ENCODE measurements around the gene RBFOX2.
"Not testable (repeated sequence)": the region's sequence is repeated elsewhere in the genome, so short reads cannot be mapped to it uniquely, and the experiment has no call there.

Gene RBFOX2

DNA sequence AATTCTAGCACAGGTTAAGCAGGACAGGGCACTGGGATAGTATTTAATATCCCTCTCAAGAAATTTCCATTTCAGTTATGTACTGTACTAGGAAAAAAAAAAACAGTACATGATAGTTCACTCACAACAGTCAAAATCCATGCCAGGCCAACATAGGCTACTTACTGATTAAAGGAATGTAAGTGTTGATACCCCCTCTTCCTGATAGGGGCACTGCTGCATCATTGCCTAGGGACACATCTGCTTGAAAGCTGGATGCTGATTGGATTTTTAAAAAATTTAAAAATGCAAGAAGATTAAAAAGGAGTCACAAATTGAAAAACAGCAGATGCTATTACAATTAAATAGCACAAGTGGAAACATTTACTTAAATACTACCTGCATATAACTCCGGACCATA, 267.6 kb downstream of the RBFOX2 start:
- no peak for FAIRE-seq

DNA sequence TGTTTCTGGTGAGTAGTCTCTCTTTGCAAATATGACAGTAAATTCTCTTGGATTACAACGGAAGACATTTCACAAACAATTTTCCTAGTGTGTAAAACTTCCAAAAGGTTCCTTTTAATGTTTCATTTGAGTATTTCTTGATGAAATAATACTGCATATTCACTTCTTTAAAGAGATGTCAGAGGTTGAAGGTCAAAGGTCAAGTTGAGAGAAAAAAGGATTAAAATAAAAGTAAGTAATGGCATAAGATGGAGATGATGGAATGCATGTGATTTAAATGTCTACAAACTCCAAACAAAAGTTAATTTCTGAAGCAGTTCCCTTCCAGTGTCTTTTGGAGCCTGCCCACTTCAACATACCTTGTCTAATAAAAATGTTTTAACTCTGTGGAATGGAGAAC, 270.2 kb downstream of the RBFOX2 start:
- FAIRE-seq, result no peak

DNA sequence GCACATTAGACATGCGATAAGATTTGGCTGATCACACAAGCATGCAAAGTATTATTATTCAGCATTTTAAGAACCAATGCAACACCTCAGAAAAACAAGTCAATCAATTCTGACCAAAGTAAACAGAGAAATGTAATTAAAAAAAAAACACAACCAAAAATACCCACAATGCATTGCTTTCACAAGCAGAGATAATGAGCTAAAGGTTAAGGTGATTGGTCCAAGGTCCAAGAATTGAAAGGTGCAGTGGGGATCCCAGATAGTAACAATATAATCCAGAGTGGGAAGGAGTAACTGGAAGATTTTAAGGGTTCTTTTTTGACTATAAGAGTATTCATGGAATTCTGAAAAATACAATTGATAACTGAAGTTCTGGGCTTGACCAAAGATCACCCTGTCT, 271.9 kb downstream of the RBFOX2 start:
- no peak for FAIRE-seq

DNA sequence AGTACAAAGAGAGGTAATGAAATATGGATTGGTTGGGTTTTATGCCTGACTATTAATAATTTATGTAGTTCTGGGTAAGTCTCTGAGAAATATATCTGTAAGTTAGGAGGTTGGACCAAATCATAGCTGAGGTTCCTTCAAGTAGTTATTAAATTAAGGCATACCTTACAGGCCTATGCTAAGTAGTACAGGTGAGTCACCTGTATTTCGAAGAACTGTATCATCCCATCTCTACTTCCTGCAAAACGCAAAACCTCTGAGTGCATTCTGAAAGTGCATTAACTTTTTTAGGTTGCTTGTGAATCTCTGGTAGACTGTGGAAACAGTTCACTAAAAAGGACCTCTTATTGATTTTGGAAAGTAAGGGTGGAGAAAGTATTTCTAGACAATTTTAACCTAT, 273.9 kb downstream of the RBFOX2 start:
- FAIRE-seq, result no peak

DNA sequence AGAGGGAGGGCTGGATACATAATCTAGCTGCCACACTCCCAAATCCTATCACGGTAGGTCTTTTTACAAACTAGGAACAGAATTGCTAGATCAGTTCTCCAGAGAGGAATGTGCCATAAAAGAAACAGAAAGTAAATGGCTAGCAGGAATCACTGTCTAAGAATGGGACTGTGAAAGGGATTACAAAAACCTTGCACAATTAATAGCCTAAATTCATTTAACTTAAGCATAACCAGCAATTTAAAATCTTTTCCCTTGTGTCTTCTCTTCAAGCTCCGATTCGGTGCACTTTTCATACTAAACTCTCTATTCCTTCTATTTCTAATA, 275.8 kb downstream of the RBFOX2 start:
- no peak for FAIRE-seq

DNA sequence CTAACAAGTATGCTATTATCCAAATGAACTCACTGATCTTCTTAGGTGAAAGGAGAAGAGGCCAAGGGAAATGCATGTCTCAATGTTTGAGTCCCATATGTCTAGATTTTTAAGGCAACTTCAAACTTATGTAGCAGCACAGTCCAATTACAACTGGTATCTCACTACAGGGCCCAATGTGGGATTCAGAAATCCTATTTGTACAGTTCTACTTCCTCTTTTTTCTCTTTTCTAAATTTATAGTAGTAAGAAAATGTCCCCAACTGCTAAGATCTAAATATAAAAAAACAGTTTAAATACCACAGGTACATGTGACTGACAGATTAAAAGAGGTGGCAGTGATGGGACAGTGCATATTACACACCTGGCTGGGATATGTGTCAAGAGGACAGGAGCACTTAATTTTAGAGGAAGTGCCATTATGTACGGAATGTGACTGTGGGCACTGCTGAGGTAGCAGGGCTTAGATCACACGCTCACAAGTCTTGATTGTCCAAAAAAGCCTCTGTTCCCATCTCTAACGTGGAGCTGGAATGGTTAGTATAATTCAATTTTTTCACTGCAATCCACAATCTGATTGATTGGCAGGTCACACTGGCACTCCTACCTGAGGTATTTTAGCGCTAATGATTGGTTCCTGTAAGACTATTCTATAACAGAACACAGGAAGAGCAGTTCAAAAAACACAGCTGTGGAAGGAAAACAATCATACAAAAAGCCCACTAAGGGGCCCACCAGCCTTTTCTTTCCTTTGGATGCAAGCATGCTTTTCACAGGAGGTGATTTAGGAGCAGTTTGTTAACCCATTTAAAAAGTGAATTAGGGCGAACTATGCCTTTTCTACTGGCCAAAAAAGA, 276.4 kb downstream of the RBFOX2 start:
- no peak for FAIRE-seq

DNA sequence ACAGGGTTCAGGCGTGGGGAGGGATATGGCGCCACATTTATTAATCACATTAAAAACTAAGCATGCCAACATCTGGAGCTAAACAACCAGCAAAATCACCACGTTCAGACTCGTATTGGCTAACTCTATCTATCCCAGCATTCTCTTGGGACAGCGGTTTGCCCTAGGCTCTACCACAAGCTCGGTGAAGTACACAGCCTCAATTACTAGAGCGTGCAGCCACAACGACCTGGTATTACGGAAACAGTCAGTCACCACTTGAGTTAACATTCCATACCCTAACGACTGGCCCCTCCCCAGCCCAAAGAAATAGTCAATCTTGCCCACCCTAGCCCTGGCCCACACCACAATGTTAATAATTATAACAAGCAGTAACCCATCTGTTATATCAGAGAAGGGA, 278.8 kb downstream of the RBFOX2 start:
- FAIRE-seq, result no peak

DNA sequence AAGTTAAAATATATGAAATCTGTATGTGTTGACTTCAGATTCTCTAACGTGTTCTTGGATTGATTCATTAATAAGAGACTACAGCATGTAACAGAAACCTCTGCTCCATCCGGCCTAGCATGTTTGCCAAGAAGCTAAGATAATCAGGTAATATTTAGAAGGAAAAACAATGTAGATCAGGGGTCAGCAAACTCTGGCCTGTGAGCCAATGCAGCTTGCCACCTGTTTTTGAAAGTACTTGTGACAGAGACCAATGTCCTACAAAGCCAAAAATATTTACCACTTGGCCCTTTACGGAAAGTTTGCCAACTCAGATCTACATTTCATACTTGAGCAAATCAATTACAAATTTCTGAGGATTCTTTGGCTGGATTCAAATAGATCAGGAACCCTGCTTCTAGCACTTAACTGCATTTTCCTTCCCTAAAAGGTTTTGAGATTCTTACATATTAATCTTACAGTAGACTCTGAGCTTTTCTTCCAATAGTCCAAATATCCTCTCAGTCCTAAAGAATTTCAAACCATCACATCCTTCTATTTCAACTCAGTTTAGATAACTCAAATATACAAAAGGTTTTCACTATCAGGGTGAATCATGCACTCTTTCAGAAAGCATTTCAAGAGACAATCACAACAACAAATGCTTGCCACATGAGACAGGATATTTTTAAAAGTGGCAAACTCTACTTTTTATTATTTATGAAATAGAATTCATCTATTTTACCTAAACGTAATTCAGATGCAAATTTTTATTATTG, 281.5 kb downstream of the RBFOX2 start:
- FAIRE-seq, result no peak

DNA sequence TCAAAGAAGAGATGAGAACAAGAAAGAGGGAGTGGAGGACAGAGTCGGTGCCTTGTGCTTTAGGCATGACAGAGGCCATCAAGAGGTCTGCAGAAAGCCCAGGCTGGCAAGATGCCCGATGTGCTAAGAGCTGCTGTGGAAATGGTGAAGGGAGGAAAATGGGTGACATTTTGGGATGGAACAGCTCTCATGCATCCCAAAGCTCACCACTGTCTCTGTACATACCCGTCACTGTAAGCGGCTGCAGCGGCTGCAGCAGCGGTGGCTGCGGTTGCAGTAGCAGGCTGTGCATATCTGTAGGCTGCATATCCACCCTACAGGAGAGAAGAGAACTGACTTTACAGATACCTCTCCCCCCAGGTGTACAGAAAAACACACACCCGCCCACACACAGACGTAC, 282.4 kb downstream of the RBFOX2 start:
- FAIRE-seq, result no peak

DNA sequence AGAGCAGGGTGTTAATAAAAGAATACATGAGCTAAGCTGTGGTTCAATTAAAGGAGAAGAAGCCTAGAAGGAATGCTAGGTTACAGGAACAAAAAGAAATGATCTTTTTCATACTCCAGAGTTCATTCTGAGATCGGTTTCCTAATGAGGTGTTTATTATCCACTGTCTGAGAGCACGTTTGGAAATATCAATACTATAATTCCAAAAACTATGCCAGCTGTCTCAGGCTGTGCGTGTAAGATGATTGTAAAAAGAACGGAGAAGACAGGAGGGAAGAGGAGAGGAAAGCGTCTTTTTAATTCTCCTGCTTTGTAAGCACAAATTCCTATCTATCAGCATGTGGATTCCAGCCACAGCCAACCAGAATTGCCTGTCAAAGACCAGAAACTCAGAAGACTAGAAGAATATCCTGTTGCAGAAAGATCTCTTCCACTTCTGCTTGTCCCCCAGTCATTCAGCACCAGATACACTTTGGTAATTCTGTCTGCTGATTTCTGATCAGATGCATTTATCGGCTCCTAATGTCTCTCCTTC, 285.2 kb downstream of the RBFOX2 start:
- no peak for FAIRE-seq

DNA sequence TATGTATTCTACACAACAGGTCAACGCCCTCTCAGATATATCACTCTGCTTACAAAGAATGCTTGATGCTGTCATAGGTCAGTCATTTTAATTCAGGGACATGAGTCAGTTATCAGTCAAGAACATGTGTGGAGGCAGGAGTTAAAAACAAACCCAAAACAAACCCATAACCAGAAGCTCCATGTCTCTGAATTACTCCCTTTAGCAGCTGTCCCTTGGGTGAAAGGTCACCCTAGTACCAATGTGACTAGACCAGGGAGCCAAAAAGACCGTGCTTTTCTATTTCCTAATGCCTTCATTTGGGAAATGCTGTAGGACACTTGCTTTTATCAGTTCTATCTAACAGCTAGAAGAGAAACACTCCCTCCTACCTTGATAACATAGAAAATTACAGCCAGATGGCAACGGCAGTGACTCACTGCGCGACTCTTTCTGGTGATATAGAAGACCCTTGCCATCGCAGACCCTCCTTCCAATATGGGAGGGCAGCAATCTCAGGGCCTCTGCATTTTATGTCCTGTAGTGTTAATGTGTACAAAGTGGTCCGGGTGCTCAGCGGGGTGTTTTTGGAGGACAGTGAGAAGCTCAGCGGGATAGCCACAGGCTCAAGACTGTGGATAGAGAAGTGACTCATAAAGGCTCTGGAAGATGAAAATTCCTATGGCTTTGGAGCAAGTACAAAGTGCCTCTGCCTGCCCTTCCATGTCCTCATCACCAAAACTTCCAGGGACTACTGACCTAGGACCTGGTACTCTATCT, 286.1 kb downstream of the RBFOX2 start:
- no peak for FAIRE-seq

DNA sequence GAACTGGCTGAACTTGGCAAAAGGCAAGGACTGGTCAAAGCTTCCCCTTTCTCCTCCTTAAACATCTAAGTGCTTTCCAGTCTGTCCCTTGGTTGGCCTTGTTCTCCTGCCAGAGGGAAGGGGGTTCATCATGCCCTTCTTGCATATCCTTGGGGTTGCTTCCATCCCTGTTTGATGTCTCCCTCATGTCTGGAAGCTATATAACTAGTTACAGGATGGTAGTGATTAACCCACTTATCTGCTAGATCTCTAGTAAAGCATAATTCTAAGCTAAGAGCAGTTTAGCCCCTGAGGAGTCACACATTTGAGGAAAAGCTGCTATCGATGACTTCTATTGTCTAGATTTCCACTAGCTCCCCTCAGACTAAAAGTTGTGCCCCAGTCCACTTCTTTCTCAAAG, 288.0 kb downstream of the RBFOX2 start:
- FAIRE-seq, result no peak

DNA sequence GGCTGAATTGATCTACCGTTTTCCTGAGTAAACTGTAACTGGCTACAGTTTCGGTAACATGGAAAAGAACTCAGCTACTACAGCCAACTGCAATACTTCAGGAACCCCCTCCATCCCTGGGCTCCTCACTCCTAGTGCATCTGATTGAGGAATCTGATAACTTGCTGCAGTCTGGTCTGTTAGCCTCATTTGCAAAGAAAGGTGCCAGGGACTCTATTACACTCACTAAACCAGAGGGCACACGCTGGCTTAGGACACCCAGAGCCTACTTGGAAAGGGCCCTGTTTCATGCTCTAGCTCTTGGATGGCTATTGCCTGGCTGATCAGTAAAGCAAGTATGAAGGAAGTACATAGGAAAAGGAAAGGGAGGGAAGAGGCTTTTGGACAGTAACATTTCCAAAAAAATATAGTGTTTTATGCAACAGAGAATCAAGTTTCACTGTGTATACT, 288.7 kb downstream of the RBFOX2 start:
- FAIRE-seq, result no peak

DNA sequence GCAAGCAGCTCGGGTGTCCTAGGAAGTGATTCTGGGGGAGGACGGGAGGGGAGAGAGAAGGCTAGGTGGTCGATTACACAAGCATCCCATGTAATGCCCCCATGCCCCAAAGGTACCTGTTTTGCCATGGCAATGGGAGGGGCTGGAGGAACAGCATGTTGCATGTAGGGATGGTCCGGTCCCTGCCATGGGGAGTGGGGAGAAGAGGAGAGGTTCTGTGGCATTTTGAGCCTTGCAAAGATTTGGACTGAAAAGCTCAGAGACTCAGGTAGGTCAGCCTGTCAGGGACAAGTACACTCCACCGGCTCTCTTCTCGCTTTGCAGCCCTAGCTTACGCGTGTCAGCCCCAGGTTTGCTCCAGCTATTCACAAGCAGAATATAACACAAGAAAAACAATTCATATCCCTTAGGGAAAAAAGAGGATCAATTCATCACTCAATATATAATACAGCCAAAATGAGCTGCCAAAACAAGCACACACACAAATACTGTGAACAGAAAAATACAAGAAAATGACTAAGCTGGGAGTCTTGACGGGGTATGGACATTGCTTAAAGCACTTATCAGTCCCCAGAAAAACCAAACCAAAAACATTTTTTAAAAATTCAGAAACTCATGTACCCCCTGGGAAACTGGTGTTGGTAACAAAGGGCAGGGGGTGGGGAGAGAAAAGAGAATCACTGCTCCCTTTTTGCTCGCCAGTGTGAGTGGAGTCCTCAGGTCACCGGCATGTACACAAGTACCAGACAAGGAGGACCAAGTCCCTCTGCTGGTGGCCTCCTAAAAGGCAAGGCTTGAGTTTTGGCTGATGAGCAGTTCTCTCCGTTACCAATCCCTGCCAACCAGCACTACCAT, 289.3 kb downstream of the RBFOX2 start:
- no peak for FAIRE-seq

DNA sequence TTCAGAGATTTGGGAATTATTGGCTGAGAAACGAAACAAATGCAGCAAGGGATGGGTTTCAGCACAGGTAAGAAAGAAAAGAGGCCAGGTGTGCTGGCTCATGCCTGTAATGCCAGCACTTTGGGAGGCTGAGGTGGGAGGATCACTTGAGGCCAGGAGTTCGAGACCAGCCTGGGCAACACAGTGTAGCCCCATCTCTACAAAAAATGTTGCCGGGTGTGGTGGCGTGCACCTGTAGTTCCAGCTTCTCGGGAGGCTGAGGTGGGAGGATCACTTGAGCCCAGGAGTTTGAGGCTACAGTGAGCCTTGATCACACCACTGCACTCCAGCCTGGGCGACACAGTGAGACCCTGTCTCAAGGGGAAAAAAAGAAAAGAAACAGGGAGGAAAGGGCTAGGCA, 290.7 kb downstream of the RBFOX2 start:
- not testable (repeated sequence) for FAIRE-seq

DNA sequence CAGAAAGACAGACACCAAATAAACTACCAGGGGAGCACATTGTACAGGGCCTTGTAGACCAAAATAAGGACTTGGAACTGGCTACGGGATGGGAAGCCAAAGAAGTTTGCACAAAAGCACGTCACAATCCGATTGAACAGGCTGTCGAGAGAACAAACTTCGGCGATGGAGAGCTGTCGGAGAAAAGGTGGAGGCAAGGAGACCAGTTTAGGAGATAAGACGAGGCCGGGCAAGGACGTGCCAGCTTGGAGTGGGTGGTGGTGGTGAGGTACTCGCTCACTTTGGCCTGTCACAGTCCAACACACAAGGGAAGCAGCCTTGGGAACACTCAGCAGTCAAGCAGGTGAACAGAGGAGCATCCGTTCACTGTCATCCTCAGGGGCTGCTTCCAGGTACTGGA, 291.9 kb downstream of the RBFOX2 start:
- FAIRE-seq, result no peak

DNA sequence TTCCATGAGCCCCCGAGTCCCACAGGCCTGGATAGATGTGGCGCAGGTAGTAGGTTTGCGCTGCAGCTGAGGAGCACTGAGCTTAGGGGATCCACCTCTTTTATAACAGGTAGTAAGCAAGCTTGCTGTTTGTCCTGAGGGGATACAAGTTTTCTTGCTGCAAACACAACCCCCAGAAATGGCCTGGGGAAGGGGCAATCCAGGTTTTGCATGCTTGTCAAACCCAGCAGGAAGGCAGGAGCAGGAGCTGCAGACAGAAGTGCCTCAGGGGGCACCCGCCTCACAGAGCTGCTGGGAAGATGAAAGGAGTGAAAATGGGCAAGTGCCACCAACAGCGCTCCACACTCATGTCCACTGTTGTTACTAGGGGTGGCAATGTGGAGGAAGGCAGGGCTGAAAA, 292.5 kb downstream of the RBFOX2 start:
- FAIRE-seq, result no peak

DNA sequence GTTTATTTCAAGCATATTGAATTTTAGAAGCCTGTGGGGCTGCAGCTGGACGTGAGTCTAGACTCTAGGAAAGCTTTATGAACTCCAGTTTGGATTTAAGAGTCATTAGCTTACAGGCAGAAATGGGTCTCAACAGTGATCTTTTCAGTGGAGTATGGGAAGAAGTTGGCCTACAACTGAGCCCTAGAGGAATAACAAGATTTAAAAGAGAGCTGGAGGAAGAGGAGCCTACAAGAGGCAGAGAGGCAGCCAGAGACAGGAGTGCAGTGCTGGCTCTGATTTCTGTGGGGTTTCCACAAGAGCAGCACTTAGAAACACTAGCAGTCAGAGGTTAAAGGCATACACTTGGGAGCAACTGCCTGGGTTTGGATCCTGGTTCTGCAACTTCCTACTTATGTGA, 293.1 kb downstream of the RBFOX2 start:
- no peak for FAIRE-seq

DNA sequence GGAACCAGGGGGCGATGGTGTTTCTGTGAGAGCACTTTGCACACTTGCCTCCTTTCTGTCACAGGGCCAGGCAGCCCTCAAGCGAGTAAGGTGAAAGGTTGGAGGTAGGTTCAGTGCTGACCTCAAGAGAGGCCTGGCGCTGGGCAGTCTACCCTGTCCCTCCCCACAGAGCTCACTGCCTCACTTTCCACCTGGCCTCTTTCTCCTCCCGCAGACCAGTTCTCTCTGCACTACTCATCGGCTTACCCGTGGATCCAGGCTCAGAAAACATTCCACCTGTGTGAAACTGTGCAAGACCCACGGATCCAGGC, 294.2 kb downstream of the RBFOX2 start:
- no peak for FAIRE-seq

DNA sequence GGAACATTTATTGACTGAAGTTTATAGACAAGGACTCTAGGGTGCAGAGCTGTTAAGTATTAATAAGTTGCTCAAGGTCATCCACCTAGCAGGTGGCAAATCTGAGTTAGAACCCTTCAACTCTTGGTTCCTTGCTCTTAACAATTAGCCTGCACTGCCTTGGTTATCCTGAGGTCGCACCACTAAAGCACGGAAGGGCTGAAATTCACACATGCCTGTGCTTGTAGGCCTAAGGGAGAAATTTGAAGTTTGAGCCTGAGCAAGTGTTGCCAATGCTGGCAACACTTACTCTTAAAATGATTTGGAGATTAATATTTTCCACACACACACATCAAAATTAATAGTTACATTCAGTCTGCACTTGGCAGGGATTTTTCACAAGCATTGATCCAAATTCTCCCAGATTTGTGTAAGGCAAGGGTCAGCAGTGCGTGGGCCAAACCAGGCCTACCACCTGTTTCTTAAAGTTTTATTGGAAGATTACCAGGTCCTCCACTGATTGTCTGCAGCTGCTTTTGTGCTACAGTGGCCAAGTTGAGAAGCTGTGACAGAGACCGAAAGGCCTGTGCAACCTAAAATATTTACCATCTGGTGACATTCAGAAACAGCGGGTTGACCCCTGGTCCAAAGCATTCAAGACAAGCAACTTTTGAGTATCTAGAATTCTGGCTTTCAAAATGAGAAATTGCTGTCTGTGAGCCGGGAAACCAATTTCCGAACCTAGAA, 294.7 kb downstream of the RBFOX2 start:
- FAIRE-seq, result no peak

DNA sequence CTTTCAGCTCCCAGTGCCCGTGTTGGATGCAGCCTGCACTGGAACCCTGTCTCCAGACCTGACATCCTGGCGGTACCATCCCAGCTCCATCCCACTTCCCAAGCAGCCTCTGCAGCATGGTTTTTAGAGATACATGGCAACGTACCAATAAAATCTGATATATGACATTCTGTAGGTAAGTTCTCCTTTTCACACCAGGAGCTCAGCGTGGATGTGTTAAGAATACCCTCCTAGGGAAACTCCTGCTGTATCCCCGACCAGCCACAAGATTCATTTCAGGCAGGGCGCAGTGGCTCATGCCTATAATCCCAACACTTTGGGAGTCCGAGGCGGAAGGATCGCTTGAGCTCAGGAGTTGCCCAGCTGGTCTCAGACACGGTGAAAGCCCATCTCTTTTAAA, 295.6 kb downstream of the RBFOX2 start:
- no peak for FAIRE-seq

DNA sequence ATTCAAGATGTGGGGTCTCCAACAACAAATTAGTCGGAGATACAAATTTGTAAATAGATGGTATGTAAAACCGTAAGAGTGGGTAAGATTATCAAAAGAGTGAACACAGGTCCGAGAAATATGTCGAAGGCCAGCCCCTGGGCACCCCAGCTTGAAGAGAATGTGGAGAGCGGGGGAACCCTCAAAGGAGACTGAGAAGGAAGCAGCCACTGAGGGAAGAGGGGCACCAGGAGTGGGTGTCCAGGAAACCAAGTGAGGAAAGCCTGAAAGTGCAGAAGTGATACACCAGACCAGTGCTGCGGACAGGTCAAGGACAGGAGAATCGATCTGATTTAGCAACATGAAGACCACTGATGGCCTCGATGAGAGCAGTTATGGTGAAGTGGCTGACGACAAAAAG, 296.5 kb downstream of the RBFOX2 start:
- no peak for FAIRE-seq

Data from endometrium (tissue), 2 donors.